Fibroblast of skin of left quadriceps (primary cell): ENCODE measurements around the gene P3H2.
"Not testable (repeated sequence)": the region's sequence is repeated elsewhere in the genome, so short reads cannot be mapped to it uniquely, and the experiment has no call there.

Source experiments
- DNase-seq, 2 experiments: peaks; one replicate each; pipeline ENCODE4 v3.0.0-alpha.2; 2013; ENCODE audit warnings: low read depth in 2 of 2

Gene P3H2

DNA sequence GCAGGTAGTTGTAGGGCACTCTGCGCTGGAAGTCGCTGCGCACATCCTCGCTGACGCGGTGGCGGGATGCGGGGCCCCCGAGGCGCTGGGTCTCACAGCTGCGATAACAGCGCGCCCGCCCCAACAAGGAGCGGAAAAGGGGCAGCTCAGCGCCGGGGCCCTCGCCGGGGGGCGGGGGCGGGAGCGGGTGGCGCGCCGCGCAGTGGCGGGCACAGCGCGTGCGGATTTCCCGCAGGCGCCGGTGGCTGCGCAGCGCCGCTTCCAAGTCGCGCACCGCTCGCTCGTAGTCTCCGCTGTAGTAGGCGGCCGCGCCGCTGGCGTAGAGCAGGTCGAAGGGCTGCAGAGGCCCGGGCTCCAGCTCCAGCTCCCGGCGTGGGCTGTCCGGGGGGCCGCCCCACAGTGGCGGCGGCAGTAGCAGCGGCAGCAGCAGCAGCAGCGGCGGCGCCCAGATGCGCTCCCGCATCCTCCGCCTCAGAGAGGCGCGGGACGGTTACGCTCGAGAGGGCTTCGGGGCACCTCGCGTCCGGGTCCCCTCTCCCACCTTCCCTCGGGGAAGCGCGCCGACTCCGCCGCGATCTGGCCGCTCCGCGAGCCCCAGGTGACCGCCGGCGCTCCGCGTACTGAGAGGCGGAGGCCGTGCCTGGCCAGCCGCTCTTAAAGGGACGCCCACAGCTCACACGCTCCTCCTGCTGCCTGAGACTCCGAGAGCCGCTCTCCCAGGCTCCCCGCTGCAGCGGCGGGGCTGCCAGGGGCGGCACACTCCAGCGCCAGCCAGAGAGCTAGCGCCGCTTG is at the start of gene P3H2:
Gene P3H2 (minus strand): TSS at position 629 of the 792 bp plus-strand sequence. CDS start 166 bp downstream, at position 463.
- peak; percentile 81 to 86 for DNase-seq

GRCh38 chr3:190169877-190170276 is 49.2 kb upstream of the P3H2 start:
- no peak for DNase-seq

DNA sequence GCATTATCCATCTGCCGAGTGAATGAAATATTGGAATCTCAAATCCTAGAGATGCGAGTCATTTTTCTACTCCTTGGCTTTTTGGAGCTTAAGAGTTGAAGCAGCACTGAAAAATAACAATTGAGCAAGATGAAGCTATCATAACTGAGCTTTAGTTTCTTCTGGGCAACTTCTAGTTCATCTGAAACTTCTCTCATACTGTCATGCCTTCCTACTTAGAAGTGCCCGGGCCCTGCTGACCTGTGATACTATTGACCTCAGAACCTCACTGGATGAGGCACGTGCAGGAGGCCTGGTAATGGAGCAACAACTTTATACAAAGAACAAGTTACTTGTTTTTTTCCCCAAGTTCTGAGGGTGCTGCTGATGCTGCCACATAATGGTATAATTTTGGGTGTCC is 48.5 kb upstream of the P3H2 start:
- DNase-seq: no peak

DNA sequence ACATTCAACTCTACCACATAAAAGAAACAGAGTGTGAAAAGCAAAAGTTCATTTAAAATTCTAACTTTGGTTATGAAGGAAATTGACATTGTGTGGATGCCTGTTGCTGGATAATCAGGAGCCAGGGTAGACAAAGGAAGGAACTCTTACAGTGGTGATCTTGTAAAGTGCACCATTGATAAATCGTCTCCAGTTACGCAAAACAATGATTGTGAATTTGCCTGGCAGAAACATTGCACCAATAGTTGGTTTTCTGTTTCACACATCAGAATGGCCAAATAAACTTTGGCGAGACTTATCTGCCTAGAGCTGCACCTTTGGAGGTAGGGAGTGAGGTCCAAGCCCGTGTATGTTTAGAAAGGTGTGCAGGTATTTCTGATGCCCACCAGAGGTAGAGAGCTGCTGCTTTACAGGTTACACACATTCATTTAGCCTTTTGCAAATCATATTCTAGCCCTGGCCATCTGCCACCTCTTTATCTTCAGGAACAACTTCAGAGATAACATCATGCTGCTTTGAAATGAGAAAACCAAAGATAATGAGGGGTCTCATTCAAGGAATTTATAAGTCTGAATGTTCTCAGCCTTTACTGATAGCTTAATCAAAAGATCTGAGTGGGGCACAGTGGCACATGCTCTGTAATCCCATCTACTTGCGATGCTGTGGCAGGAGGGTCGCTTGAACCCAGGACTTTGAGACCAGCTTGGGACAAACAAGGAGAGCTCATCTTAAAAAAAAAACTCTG is 47.4 kb upstream of the P3H2 start:
- DNase-seq: no peak

DNA sequence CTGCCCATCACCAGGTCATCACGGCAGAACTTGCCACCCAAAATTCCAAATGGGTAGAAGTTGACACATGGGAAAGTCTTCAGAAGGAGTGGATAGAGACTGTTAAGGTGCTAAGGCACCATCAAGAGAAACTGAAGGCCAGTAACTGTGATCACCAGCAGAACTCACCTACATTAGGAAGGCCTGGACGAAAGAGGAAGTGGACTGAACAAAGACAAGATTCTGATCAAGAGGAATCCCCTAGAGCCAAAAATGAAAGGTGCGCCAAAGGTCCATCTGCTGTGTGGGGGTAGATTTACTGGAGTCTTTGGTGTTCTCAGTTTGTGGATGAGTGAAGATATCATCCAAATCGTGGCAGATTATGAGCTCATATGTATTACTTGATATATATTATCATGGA is 46.3 kb upstream of the P3H2 start:
- DNase-seq: no peak

DNA sequence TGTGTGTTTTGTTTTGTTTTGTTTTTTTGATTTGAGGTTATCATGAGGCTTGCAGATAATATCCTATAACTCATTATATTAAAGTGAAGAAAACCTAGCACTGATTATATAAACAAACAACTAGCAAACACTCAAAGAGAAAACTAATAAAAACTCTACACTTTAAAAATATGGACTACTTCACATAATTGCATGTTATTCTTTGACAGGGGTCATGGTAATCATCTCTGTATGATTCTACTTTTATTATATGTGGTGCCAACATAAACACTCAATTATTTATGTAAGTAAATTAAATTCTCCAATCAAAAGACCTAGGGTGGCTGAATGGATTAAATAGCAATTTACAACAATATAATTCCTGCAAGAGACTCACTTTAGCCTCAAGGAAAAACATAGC is 44.6 kb upstream of the P3H2 start:
- DNase-seq: no peak

DNA sequence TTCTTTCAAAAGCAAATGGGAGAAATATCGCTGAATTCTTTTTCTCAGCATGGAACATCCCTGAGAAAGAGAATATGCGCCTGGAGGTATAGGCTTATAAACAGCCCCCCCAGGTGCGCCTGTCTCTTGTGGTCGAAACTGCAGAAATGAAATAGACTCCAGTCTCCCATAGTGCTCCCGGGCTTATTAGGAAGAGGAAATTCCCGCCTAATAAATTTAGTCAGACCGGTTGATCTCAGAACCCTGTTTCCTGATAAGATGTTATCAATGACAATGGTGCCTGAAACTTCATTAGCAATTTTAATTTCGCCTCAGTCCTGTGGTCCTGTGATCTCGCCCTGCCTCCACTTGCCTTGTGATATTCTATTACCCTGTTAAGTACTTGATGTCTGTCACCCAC is 41.3 kb upstream of the P3H2 start:
- DNase-seq: not testable (repeated sequence)

DNA sequence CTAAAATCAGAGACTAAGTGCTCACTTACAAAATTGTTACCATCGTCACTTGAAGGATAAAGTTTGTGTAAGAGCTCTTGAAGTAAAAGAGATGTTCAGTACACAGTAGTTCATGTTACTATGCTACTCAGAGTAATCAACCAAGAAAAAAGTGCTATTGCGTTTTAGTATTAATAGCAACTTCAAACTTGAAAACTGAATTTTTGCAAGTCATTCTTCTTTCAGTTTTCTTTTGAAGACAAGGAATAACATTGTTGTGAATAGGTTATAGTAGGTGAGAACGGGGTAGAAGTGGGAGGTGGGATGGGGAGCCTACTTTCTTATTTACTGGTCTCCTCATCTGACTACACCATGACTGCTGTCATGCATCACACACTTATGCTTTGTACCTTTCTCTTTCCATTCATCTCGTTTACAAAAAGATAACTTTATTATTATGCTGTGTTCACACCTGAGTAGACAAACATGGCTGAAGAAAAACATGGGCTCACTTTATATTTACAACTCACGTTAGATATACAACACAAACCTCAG is 39.3 kb upstream of the P3H2 start:
- no peak for DNase-seq

GRCh38 chr3:190158261-190158660 is 37.6 kb upstream of the P3H2 start:
- DNase-seq: no peak

DNA sequence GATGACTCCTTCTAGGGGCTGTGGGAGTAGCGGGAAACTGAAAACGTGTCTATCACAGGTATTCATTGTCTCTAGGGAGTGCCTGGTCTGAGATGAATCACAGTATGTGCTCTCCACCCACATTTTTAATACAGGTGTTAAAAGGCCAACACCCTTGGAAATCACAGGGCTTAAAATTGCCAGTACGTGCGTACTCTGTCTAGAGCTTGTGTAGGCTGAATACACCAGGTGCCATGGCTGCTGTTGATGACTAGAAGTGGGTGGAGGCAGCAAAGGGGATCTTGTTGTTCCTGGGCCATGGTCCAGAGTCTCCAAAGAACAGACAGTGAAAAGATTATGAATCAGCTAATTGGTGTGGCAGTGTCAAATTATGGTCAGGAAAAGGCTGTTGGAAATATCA is 35.1 kb upstream of the P3H2 start:
- no peak for DNase-seq

GRCh38 chr3:190150681-190151080 is 30.0 kb upstream of the P3H2 start:
- DNase-seq: no peak

DNA sequence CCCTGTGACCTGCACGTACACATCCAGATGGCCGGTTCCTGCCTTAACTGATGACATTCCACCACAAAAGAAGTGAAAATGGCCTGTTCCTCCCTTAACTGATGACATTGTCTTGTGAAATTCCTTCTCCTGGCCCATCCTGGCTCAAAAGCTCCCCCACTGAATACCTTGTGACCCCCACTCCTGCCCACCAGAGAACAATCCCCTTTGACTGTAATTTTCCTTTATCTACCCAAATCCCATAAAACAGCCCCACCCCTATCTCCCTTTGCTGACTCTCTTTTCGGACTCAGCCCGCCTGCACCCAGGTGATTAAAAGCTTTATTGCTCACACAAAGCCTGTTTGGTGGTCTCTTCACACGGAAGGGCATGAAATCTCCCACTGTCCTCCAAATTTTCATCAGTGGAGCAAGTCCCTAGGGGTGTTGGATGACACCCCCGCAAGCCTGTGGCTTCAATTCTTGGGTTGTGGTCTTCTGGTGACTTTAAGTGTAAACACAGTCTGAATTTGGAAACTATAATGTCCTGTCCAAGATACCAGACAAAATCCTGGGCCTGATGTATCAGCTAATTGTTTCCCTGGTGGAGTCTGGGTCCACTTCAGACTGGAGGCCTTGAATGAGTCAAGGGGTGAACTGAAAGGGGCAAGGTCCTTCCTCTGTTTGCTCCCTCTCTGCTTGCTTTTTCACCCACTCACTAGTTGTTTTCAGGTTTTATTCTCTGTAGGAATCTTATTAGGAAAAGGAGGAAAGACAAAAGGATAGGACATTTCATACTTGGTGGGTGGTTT is 29.3 kb upstream of the P3H2 start:
- not testable (repeated sequence) for DNase-seq

DNA sequence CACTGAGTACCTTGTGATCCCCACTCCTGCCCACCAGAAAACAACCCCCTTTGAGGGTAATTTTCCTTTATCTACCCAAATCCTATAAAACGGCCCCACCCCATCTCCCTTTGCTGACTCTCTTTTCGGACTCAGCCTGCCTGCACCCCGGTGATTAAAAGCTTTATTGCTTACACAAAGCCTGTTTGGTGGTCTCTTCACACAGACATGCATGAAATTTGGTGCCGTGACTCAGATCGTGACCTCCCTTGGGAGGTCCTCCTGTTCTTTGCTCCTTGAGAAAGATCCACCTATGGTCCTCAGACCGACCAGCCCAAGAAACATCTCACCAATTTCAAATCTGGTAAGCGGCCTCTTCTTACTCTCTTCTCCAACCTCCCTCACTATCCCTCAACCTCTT is 24.1 kb upstream of the P3H2 start:
- not testable (repeated sequence) for DNase-seq

- no peak for DNase-seq
Measured at GRCh38 chr3:190142041-190142440, 21.3 kb upstream of the P3H2 start.

GRCh38 chr3:190139365-190139764 is 18.7 kb upstream of the P3H2 start:
- no peak for DNase-seq

DNA sequence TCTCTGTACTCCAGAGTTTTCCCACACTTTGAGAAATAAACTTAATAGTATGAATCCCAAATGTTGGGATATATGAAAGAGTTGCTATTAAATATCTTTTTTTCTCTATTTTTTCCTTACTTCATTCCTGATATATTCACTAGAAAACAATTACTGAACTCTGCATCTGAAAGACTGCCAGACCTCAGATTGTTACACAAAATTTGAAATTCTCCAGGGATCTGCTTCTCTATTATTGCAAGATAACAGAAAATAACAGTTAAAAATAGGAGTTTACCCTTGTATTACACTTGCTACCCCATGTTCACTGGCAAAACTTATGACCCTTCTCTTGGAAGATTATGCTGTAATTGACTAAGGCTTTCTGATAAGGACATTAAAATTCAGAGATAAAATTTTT is 11.7 kb upstream of the P3H2 start:
- DNase-seq: no peak

DNA sequence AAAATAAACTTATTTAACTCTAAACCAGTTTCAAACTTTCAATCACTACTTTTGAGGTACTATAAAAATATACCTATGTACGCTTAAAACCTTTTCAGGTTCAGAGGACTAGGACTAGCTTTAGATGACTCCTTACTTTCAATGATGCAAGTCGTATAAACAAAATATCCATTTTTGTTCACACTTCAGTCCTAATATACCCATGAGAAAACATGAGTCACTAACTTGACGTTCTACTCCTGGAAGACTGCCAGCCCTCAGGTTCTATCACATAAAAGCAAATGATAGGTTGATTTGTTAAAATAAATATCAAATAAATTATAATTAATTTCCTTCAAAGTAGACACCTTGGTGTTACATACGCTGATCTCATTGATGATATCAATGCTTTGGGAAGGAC is 10.6 kb upstream of the P3H2 start:
- DNase-seq: no peak

DNA sequence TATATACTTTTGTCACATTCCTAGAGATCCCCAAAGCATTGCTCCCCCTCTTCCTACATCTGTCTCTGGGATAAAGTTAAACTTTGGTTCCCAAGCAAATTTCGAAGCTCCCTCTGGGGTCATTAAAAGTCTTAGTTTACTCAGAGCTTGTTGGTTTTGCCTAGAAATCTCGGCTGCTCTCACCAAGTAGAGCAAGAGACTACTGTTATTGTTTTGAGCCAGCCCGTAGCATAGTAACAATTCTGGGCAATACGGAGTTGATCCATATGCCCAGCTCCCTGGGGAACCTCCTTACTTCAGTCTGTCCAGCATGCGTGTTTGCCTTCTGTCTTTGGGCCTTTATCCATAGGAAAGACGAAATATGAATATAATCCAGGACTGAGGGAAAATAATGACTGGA is 10.0 kb upstream of the P3H2 start:
- DNase-seq: no peak

DNA sequence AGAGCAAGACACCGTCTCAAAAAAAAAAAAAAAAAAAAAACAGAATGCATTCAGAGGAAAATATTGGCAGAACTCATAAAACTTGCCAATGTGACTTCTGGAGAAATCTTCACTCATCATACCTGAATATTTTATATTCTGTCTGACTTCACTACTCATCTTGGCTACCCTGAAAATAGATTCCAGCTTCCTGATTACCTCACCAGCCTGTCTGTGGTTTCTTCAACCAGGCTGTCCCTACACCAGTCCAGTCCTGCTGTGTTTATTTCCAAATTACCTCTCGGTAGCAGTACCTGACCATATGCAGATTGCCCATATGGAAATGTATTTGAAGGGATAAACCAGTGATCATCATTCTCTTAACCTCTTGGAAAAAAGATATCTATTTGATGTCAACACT is 9.3 kb upstream of the P3H2 start:
- no peak for DNase-seq

DNA sequence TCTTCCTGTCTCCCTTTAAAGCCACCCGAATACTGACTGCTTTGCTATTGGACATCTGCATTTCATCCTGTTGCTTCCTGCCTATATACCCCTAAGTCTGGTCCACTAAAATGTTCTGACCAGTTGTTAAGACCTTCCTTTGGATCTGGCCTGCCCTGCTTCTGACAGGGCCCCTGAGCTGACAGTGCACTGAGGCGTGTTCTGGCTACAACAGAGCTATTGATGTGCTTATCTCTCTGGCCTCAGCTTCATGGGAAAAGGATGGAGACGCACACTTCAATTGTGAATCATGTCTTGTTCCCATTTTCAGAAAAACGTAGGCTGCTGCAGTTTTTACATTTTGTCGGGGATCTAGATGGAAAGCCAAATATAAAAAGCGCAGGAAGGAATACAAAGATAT is 7.1 kb upstream of the P3H2 start:
- no peak for DNase-seq

DNA sequence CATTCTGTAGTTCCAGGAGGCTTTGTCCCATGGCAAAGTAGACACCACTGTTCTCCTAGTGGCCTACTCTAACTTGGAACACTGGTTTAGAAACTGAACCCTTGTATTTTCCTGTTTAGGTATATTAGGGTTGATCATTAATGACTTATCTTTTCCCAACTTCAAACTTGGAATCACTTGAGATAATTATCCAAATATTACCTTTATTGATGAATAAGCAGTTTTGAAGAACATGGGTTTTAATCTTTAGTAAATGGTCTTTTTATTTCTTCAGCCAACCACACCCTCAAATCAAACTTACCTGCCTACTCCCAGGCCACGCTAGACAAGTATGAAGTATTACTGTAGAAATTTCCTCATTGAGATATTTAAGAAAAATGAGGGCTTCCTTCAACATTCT is 6.5 kb upstream of the P3H2 start:
- DNase-seq: no peak

- DNase-seq: no peak
Measured at GRCh38 chr3:190125436-190126068, 4.9 kb upstream of the P3H2 start.
